Activated naive CD4-positive, alpha-beta T cell treated with anti-CD3 and anti-CD28 coated beads, Interleukin-2, amount 50 U/mL, for 24 hours (primary cell): ENCODE data around the gene CACNA1A.
"Not testable (repeated sequence)": the region's sequence is repeated elsewhere in the genome, so short reads cannot be mapped to it uniquely, and the experiment has no call there.

Experiments used
- H3K27ac Mint-ChIP-seq: one replicate; pipeline ENCODE4 v1.8.0; 2021; ENCODE audit warnings: mild to moderate bottlenecking, mixed read lengths
- H3K27me3 Mint-ChIP-seq: one replicate; pipeline ENCODE4 v1.8.0; 2021; ENCODE audit warnings: mixed read lengths
- H3K36me3 Mint-ChIP-seq: one replicate; pipeline ENCODE4 v1.8.0; 2021; ENCODE audit warnings: mixed read lengths
- H3K4me1 Mint-ChIP-seq: one replicate; pipeline ENCODE4 v1.8.0; 2021; ENCODE audit warnings: mixed read lengths
- H3K4me3 Mint-ChIP-seq: one replicate; pipeline ENCODE4 v1.8.0; 2021; ENCODE audit warnings: mild to moderate bottlenecking, mixed read lengths
- H3K9me3 Mint-ChIP-seq: one replicate; pipeline ENCODE4 v1.8.0; 2021; ENCODE audit warnings: mixed read lengths

Gene CACNA1A

GRCh38 chr19:13270514-13271105 is 235.7 kb downstream of the CACNA1A start:
- Mint-ChIP-seq H3K9me3 (no peaks in the 10 kb centered on the region), H3K4me1 (no peaks in the 10 kb centered on the region), H3K4me3 (no peak overlapping the region), H3K27ac (no peak overlapping the region), H3K27me3 (no peaks in the 10 kb centered on the region), H3K36me3 (no peaks in the 10 kb centered on the region)

DNA sequence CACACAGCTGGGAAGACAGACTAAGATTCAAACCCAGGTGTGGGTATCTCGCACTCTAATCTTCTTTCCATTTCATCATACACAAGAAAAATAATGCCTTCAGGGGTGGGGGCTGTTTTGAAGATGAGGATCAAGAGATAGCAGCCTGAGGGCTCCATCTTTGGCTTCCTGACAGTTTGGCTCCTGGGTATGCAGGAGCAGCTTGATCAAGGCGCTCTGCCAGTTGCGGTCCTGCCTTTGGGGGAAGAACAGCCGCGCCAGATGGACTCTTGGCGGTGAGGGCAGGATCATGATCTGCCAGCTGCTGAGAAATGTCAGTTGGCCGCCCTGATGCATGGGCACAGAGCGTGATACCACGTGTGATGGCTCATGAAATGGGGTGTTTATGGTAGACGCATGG is 236.9 kb downstream of the CACNA1A start:
- Mint-ChIP-seq H3K9me3 (no peaks in the 10 kb centered on the region), H3K36me3 (no peaks in the 10 kb centered on the region), H3K27me3 (no peaks in the 10 kb centered on the region), H3K4me1 (no peaks in the 10 kb centered on the region), H3K4me3 (no peak overlapping the region), H3K27ac (no peak overlapping the region)

- Mint-ChIP-seq H3K4me1 (no peaks in the 10 kb centered on the region), H3K36me3 (no peaks in the 10 kb centered on the region), H3K27ac (no peak overlapping the region), H3K9me3 (no peaks in the 10 kb centered on the region), H3K4me3 (no peak overlapping the region), H3K27me3 (no peaks in the 10 kb centered on the region)
Observed at GRCh38 chr19:13267889-13268288, 238.4 kb downstream of the CACNA1A start.

GRCh38 chr19:13267131-13267530 is 239.1 kb downstream of the CACNA1A start:
- Mint-ChIP-seq H3K36me3 (no peaks in the 10 kb centered on the region), H3K27me3 (no peaks in the 10 kb centered on the region), H3K4me1 (no peaks in the 10 kb centered on the region), H3K27ac (no peak overlapping the region), H3K4me3 (no peak overlapping the region), H3K9me3 (no peaks in the 10 kb centered on the region)

DNA sequence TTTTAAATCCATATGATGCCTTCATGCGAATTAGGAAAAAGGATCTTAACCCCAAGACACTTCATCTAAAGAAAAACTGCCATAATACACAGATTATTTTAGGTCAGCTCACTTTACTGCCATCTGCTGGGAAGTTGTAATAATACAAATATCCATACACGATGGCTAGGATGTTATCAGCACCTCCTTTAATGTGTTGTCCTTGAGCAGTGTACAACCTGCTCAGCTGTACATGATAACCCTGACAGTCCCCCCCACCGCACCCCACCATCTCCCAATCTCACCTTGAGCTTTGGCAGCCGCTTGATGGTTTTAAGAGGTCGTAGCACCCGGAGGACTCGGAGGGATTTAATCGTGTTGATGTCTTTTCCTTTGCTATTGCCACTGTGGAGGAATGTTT is 243.8 kb downstream of the CACNA1A start:
- Mint-ChIP-seq H3K4me1 (peaks cover 8% of the 10 kb centered on the region), H3K4me3 (no peak overlapping the region), H3K9me3 (no peaks in the 10 kb centered on the region), H3K36me3 (no peaks in the 10 kb centered on the region), H3K27me3 (no peaks in the 10 kb centered on the region), H3K27ac (no peak overlapping the region)

DNA sequence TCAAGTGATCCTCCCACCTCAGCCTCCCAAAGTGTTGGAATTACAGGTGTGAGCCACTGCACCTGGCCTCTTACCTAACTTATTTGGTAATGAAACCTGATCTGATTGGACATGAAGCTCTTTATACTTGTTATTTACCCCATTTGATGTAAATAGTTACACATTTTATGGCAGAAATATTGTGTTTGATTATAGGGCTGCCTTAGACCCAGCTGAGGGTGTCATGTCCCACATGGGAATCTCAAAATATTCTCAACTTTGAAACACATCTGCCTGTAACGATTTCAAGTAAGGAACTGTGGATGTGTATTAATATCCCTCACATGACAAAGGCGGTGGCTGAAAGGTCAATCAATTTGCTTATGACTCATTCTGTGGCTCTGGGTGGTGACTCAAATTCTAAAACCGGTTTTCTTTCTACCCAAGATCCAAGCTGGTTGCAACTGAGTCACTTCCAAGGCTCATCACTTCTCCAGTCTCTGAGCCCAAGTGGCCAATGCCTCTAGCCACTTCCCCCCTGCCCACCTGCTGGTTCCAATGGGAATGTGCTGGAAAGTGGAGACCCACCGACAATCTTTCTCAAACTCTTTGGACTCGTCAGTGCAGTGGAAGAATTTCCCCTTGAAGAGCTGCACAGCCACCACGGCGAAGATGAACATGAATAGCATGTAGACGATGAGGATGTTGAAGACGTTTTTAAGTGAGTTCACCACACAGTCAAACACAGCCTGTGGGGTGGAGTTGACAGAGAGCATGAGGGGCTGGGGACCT is 245.2 kb downstream of the CACNA1A start:
- H3K4me3 Mint-ChIP-seq: no peak overlapping the region
- peak overlapping the region; percentile 85 for H3K27ac Mint-ChIP-seq
- H3K27me3 Mint-ChIP-seq: peaks cover 3% of the 10 kb centered on the region

DNA sequence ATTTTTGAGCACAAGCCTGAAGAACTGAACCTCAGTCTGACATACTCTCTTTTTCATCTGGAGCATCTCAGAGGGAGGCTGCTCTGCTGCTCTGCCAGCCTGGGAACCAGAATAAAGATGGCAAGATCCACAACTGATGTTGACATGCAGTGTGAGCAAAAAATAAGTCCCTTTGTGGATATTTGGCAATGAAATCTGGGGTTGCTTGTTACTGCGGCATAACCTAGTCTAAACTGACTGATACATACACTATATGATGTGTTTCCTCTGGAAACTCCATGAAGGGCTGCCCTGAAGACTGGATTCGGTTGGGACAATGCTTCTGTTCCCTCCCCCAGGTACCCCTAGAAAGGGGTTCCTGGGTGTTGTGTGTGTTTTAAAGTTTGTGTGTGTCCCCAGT is 249.4 kb downstream of the CACNA1A start:
- Mint-ChIP-seq H3K4me3 (no peak overlapping the region), H3K27me3 (peaks cover 3% of the 10 kb centered on the region), H3K9me3 (no peaks in the 10 kb centered on the region), H3K27ac (no peak overlapping the region), H3K36me3 (no peaks in the 10 kb centered on the region), H3K4me1 (peaks cover 8% of the 10 kb centered on the region)

More for the DNA sequence above, 245.2 kb downstream of the CACNA1A start:
- Mint-ChIP-seq H3K4me1 (peaks cover 8% of the 10 kb centered on the region), H3K9me3 (no peaks in the 10 kb centered on the region), H3K36me3 (no peaks in the 10 kb centered on the region)

DNA sequence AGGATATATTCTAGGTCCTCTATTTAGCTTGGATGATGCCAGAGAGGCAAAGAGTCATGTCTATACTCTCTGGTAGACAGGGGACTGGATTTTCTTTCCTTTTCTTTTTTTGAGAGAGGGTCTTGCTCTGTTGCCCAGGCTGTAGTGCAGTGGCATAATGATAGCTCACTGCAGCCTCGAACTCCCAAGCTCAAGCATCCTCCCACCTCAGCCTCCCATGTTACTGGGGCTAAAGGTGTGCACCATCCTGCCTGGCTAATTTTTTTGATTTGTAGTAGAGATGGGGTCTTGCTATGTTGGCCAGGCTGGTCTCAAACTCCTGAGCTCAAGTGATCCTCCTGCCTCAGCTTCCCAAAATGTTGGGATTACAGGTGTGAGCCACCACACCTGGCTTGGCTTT is 249.9 kb downstream of the CACNA1A start:
- not testable (repeated sequence) for H3K4me3 Mint-ChIP-seq, H3K4me1 Mint-ChIP-seq, H3K9me3 Mint-ChIP-seq, H3K27me3 Mint-ChIP-seq, H3K27ac Mint-ChIP-seq, H3K36me3 Mint-ChIP-seq

GRCh38 chr19:13255719-13256059 is 250.6 kb downstream of the CACNA1A start:
- Mint-ChIP-seq H3K4me3 (no peak overlapping the region), H3K9me3 (no peaks in the 10 kb centered on the region), H3K27ac (no peak overlapping the region), H3K4me1 (no peaks in the 10 kb centered on the region), H3K36me3 (no peaks in the 10 kb centered on the region), H3K27me3 (peaks cover 3% of the 10 kb centered on the region)

GRCh38 chr19:13255041-13255718 is 251.1 kb downstream of the CACNA1A start:
- Mint-ChIP-seq H3K27me3 (peaks cover 3% of the 10 kb centered on the region), H3K4me3 (no peak overlapping the region), H3K9me3 (no peaks in the 10 kb centered on the region), H3K27ac (no peak overlapping the region), H3K36me3 (no peaks in the 10 kb centered on the region), H3K4me1 (no peaks in the 10 kb centered on the region)

DNA sequence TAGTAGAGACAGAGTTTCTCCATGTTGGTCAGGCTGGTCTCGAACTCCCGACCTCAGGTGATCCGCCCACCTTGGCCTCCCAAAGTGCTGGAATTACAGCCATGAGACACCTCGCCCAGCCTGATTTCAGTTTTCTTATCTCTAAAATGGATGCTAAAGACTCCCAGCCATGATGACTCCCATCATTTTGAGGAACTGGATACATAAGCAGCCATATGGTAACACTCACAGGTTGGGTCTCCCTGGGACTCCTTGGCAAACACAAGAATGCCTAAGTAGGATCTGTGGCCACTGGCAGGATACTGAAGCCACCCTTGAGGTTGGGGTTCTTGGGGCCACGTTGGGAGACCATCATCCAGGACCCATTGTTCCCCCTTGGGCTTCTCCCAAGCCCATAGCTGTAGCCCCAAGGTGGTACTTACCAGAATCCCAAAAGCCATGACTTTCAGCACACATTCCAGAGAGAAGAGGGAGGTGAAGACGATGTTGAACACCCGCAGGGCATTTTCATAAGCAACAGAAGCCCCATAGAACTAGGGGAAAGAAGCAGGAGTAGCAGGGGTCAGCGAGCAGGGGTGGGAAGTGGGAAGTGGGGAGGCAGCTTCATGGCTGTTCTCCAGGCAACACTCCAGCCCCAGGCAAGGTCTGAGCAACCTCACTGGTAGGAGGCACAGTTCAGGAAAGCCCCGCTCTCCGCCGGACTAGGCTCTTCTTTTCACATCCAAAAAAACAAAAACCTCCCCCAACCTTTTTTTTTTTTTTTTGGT is 253.5 kb downstream of the CACNA1A start:
- Mint-ChIP-seq H3K9me3 (no peaks in the 10 kb centered on the region), H3K36me3 (no peaks in the 10 kb centered on the region), H3K4me1 (peaks cover 4% of the 10 kb centered on the region), H3K27me3 (peaks cover 3% of the 10 kb centered on the region), H3K4me3 (no peak overlapping the region), H3K27ac (no peak overlapping the region)

DNA sequence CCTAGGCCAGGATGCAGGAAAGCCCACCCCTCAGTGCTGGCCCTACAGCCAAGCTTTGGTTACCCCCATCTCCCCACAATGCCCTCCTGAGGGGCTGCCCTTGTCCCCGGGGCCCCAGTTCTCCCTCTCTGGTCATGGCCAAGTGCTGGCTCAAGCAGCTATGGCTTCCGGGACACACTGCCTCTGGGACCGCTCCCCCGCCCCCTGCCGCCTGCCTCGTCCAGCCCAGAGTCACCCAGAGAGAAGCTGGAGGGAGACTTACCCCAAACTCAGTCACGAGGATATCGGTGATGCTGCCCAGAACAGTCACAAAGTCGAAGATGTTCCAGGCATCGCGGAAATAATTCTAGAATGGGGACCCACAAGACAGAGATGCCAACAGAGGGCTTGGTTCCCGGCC is 261.4 kb downstream of the CACNA1A start:
- no peak overlapping the region for H3K4me3 Mint-ChIP-seq
- no peak overlapping the region for H3K27ac Mint-ChIP-seq

GRCh38 chr19:13241231-13242104 is 264.8 kb downstream of the CACNA1A start:
- no peak overlapping the region for H3K4me3 Mint-ChIP-seq
- no peaks in the 10 kb centered on the region for H3K27me3 Mint-ChIP-seq
- no peaks in the 10 kb centered on the region for H3K9me3 Mint-ChIP-seq
- no peaks in the 10 kb centered on the region for H3K36me3 Mint-ChIP-seq
- no peak overlapping the region for H3K27ac Mint-ChIP-seq
- H3K4me1 Mint-ChIP-seq: peaks cover 19% of the 10 kb centered on the region

More for the DNA sequence above, 261.4 kb downstream of the CACNA1A start:
- no peaks in the 10 kb centered on the region for H3K9me3 Mint-ChIP-seq
- no peaks in the 10 kb centered on the region for H3K27me3 Mint-ChIP-seq
- H3K36me3 Mint-ChIP-seq: no peaks in the 10 kb centered on the region
- peaks cover 23% of the 10 kb centered on the region for H3K4me1 Mint-ChIP-seq

DNA sequence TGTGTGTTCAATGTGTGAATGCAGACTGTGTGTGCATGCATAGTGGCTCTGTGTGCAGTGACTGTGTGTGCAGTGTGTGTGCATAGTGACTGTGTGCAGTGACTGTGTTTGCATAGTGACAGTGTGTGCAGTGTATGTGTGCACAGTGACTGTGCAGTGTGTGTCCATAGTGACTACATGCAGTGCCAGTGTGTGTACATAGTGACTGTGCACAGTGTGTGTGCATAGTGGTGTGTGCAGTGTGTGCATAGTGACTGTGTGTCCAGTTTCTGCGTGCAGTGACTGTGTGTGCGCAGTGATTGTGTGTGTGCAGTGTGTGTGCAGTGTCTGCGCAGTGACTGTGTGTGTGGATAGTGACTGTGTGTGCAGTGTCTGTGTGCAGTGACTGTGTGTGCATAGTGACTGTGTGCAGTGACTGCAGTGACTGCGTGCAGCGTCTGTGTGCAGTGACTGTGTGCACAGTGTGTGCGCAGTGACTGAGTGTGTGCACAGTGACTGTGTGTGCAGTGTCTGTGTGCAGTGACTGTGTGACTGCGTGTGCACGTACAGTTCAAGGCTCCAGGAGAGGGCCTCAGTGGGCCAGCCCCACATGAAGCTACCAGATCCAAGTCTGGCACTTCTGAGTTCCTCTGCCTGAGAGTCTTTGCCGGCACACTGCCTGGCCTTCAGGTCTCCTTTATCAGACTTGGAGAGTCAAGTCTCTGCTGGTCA is 265.8 kb downstream of the CACNA1A start:
- H3K36me3 Mint-ChIP-seq: no peaks in the 10 kb centered on the region
- H3K4me1 Mint-ChIP-seq: peaks cover 20% of the 10 kb centered on the region
- H3K27me3 Mint-ChIP-seq: no peaks in the 10 kb centered on the region
- peaks cover 5% of the 10 kb centered on the region for H3K9me3 Mint-ChIP-seq
- H3K27ac Mint-ChIP-seq: no peak overlapping the region
- H3K4me3 Mint-ChIP-seq: no peak overlapping the region
